ENCODE data around the gene BPIFA3.

- TF ChIP-seq CTCF (IDR thresholded peaks at IDR 0.05) (no peak), POLR2AphosphoS5 (IDR thresholded peaks at IDR 0.05) (no peak), EP300 (IDR thresholded peaks at IDR 0.05) (no peak), POLR2A (IDR thresholded peaks at IDR 0.05) (no peak)
Measured at GRCh38 chr20:33255005-33255404, 37.9 kb downstream of the BPIFA3 start.

Measured in stomach (tissue), 4 donors.